Right forelimb (tissue), 1 donor: ENCODE results near the gene KLHL42.
"Not testable (repeated sequence)": the region's sequence is repeated elsewhere in the genome, so short reads cannot be mapped to it uniquely, and the experiment has no call there.

Experiments used
- DNase-seq: peaks from one replicate; pipeline ENCODE4 v3.0.0-alpha.2; 2018

Gene KLHL42

GRCh38 chr12:27779920-27780611, at the start of gene KLHL42, which contains the start of gene MANSC4:
Gene KLHL42 (plus strand): TSS chr12:27780233. CDS start chr12:27780331, 98 bp downstream.
Gene MANSC4 (minus strand): TSS chr12:27780236. CDS start chr12:27771276, 8,960 bp downstream.
- DNase-seq, result peak; percentile 84

- DNase-seq, result no peak
Observed at GRCh38 chr12:27732281-27732680, 47.8 kb upstream of the KLHL42 start.

GRCh38 chr12:27733052-27733656, 46.9 kb upstream of the KLHL42 start:
- no peak for DNase-seq

GRCh38 chr12:27733791-27734190, 46.2 kb upstream of the KLHL42 start:
- no peak for DNase-seq

GRCh38 chr12:27734321-27734720, 45.7 kb upstream of the KLHL42 start:
- DNase-seq, result not testable (repeated sequence)

GRCh38 chr12:27743601-27744000, 36.4 kb upstream of the KLHL42 start:
- DNase-seq, result no peak

GRCh38 chr12:27745734-27746133, 34.3 kb upstream of the KLHL42 start:
- DNase-seq, result not testable (repeated sequence)

GRCh38 chr12:27747111-27747820, 32.8 kb upstream of the KLHL42 start:
- no peak for DNase-seq

- no peak for DNase-seq
Observed at GRCh38 chr12:27751386-27752047, 28.5 kb upstream of the KLHL42 start.

GRCh38 chr12:27754795-27755194, 25.2 kb upstream of the KLHL42 start:
- no peak for DNase-seq

- no peak for DNase-seq
Observed at GRCh38 chr12:27756670-27757195, 23.3 kb upstream of the KLHL42 start.

- DNase-seq, result no peak
Observed at GRCh38 chr12:27762757-27763156, 17.3 kb upstream of the KLHL42 start.

- no peak for DNase-seq
Observed at GRCh38 chr12:27766587-27766986, 13.4 kb upstream of the KLHL42 start.

- DNase-seq, result no peak
Observed at GRCh38 chr12:27769142-27769673, 10.8 kb upstream of the KLHL42 start.

- DNase-seq, result no peak
Observed at GRCh38 chr12:27771481-27772327, 8.3 kb upstream of the KLHL42 start.

GRCh38 chr12:27772328-27773049, 7.5 kb upstream of the KLHL42 start:
- DNase-seq, result no peak

GRCh38 chr12:27777141-27777540, 2.9 kb upstream of the KLHL42 start:
- DNase-seq, result no peak

- DNase-seq, result no peak
Observed at GRCh38 chr12:27778206-27778605, 1.8 kb upstream of the KLHL42 start.

GRCh38 chr12:27779416-27779919, 565 bp upstream of the KLHL42 start:
- DNase-seq, result no peak

- peak; percentile 45 for DNase-seq
Observed at GRCh38 chr12:27780612-27781408, 777 bp downstream of the KLHL42 start.
